Endothelial cell of umbilical vein (primary cell): ENCODE data around the gene LSP1. TPM values are rescaled to one million over a fixed set of nuclear protein-coding genes. Genes with fewer than 3 reads are reported as not detected.

ENCODE experiments used
- BruUV-seq: library from RNA; stranded (reverse); fragments of 400-500 nt; replicated peaks from 2 replicates; lab custom pipeline; 2021; lab: Mats Ljungman, UMichigan
- CTCF ChIA-PET: fragments of 300-600, 350-600 bp; sonication (Branson Sonifier 250); formaldehyde crosslinking; loops from one replicate; lab custom pipeline; 2021; ENCODE audit warnings: antibody characterized with exemption, inconsistent platforms; lab: Charles Lee
- POLR2A ChIA-PET: fragments of 300-600, 350-600 bp; sonication (Branson Sonifier 250); formaldehyde crosslinking; loops from one replicate; lab custom pipeline; 2021; ENCODE audit warnings: antibody characterized with exemption, inconsistent platforms; lab: Charles Lee
- DNase-seq: peaks from one replicate; pipeline ENCODE4 v3.0.0-alpha.2; 2011; ENCODE audit warnings: low read depth, low spot score
- FAIRE-seq: peaks from 2 replicates; lab custom pipeline; 2011; peaks lifted over from hg19 to GRCh38; lab: Jason Lieb, UNC
- H2AFZ ChIP-seq: 2 replicates; pipeline ENCODE4 v1.6.0; 2012; ENCODE audit warnings: low read depth, low read length, control low read depth, inconsistent platforms
- H3K27ac ChIP-seq: 2 replicates; pipeline ENCODE4 v1.5.1; 2011; ENCODE audit warnings: low read depth, mild to moderate bottlenecking, control low read depth, low read length, moderate library complexity; ENCODE audit not compliant: insufficient read depth
- H3K27me3 ChIP-seq, 2 experiments: 2 replicates each; pipeline versions ENCODE4 v1.6.0 to v1.6.1; 2011; ENCODE audit warnings: low read length in 2 of 2, mixed read lengths in 1 of 2; ENCODE audit not compliant: control insufficient read depth in 2 of 2, insufficient read depth in 2 of 2
- H3K36me3 ChIP-seq, 2 experiments: 2 replicates in 1 of 2; 3 replicates in 1 of 2; pipeline ENCODE4 v1.5.1; 2011; ENCODE audit warnings: low read length in 2 of 2, mild to moderate bottlenecking in 1 of 2, moderate library complexity in 1 of 2; ENCODE audit not compliant: control insufficient read depth in 2 of 2, insufficient read depth in 2 of 2; ENCODE audit errors: extremely low read depth in 1 of 2
- H3K4me1 ChIP-seq: 3 replicates; pipeline ENCODE4 v1.5.1; 2011; ENCODE audit warnings: mild to moderate bottlenecking, low read length; ENCODE audit not compliant: control insufficient read depth, insufficient read depth; ENCODE audit errors: extremely low read depth
- H3K4me2 ChIP-seq: 2 replicates; pipeline ENCODE4 v1.6.1; 2011; ENCODE audit warnings: low read length, control low read depth, mixed read lengths; ENCODE audit not compliant: insufficient read depth
- H3K4me3 ChIP-seq, 3 experiments: fragments of 200-600 bp in 1 of 3; sonication (generic), shearing (Covaris generic) in 1 of 3; replicated peaks in 1 of 3; 2 replicates each; pipeline ENCODE4 v1.5.1; 2011 to 2016; ENCODE audit warnings: control low read depth in 3 of 3, low read length in 3 of 3, mild to moderate bottlenecking in 2 of 3, inconsistent platforms in 1 of 3, low read depth in 1 of 3, moderate library complexity in 1 of 3; ENCODE audit not compliant: insufficient read depth in 1 of 3
- H3K79me2 ChIP-seq: 2 replicates; pipeline ENCODE4 v1.6.0; 2012; ENCODE audit warnings: low read length, inconsistent platforms; ENCODE audit not compliant: control insufficient read depth, insufficient read depth
- H3K9ac ChIP-seq: replicated peaks from 2 replicates; pipeline ENCODE3; 2011; ENCODE audit warnings: low read length, control low read depth; ENCODE audit not compliant: insufficient read depth; ENCODE audit errors: extremely low read depth
- H3K9me1 ChIP-seq: replicated peaks from 3 replicates; pipeline ENCODE4 v1.6.0; 2011; ENCODE audit warnings: mild to moderate bottlenecking, low read length; ENCODE audit not compliant: control insufficient read depth, insufficient read depth; ENCODE audit errors: extremely low read depth
- H3K9me3 ChIP-seq: replicated peaks from 2 replicates; pipeline ENCODE4 v1.5.1; 2012; ENCODE audit warnings: low read length, inconsistent platforms; ENCODE audit not compliant: control insufficient read depth, insufficient read depth
- H4K20me1 ChIP-seq: replicated peaks from 2 replicates; pipeline ENCODE3; 2011; ENCODE audit warnings: mild to moderate bottlenecking, low read length; ENCODE audit not compliant: control insufficient read depth, insufficient read depth; ENCODE audit errors: extremely low read depth
- CTCF ChIP-seq, 2 donors: IDR thresholded peaks; 1 replicate in 1 of 2; 2 replicates in 1 of 2; pipeline ENCODE4 v1.5.1; 2011; ENCODE audit warnings: low read length in 2 of 2, mild to moderate bottlenecking in 2 of 2, moderate library complexity in 2 of 2, control low read depth in 1 of 2, inconsistent platforms in 1 of 2, low read depth in 1 of 2; ENCODE audit not compliant: insufficient read depth in 1 of 2; ENCODE audit errors: extremely low read depth in 1 of 2
- EZH2 ChIP-seq: IDR thresholded peaks from 2 replicates; pipeline ENCODE4 v1.6.1; 2012; ENCODE audit warnings: borderline replicate concordance, low read depth, mild to moderate bottlenecking, moderate library complexity, low read length, inconsistent platforms; ENCODE audit not compliant: severe bottlenecking
- FOS ChIP-seq: IDR thresholded peaks from 2 replicates; pipeline ENCODE4 v1.6.1; 2011; ENCODE audit warnings: mild to moderate bottlenecking, low read length, moderate library complexity, borderline replicate concordance; ENCODE audit not compliant: insufficient read depth
- GATA2 ChIP-seq: IDR thresholded peaks from 2 replicates; pipeline ENCODE4 v1.7.0; 2011; ENCODE audit warnings: low read depth, mild to moderate bottlenecking, moderate library complexity, mixed read lengths, low read length; ENCODE audit not compliant: insufficient read length, insufficient read depth
- JUN ChIP-seq: IDR thresholded peaks from 2 replicates; pipeline ENCODE4 v1.6.1; 2011; ENCODE audit warnings: borderline replicate concordance, low read depth; ENCODE audit not compliant: insufficient read length, insufficient read depth
- MYC ChIP-seq: IDR thresholded peaks from one replicate; pipeline ENCODE4 v1.6.1; 2011; ENCODE audit warnings: mild to moderate bottlenecking, low read depth, low read length
- POLR2A ChIP-seq: IDR thresholded peaks from 2 replicates; pipeline ENCODE4 v1.6.1; 2012; ENCODE audit warnings: low read depth, mild to moderate bottlenecking, control low read depth, low read length
- POLR2AphosphoS5 ChIP-seq: IDR thresholded peaks from 2 replicates; pipeline ENCODE4 v1.6.1; 2012; ENCODE audit warnings: low read depth, mild to moderate bottlenecking, control low read depth, low read length, moderate library complexity; ENCODE audit not compliant: insufficient read depth
- dilution Hi-C: fragments of 300-500 bp; cut with MboI; formaldehyde crosslinking; loops from one replicate; pipeline ENCODE4 v1.15.0; 2019; ENCODE audit warnings: low sequenced_read_pairs; ENCODE audit not compliant: extremely low pct_ligation_motif_present
- intact Hi-C: fragments of 100-400 bp; cut with micrococcal nuclease; formaldehyde crosslinking; loops from one replicate; pipeline ENCODE4 v1.10.0; 2022
- polyA plus RNA-seq, 4 experiments: library from polyadenylated mRNA; depleted of rRNA in 3 of 4; stranded (reverse) in 3 of 4; unstranded in 1 of 4; fragments of >200 nt; gene quantifications; 2 replicates each; pipeline versions ENCODE4 v1.2.1 to v1.2.3, GENCODE V29; 2011 to 2012; ENCODE audit warnings: missing spikeins in 1 of 4
- total RNA-seq: library from RNA; stranded (reverse); gene quantifications from 2 replicates; pipeline ENCODE4 v1.2.3, GENCODE V29; 2021
- TF ChIP-seq, protein P1 (sequence below): IDR thresholded peaks from 2 replicates; pipeline ENCODE4 v1.6.1; 2011; ENCODE audit not compliant: insufficient read depth, insufficient read length

The LSP1 gene
- total and polyA plus RNA-seq, 2 donors (not counting 3 experiments of a cell fraction or from before 2014, with no cell fraction given): not detected

DNA sequence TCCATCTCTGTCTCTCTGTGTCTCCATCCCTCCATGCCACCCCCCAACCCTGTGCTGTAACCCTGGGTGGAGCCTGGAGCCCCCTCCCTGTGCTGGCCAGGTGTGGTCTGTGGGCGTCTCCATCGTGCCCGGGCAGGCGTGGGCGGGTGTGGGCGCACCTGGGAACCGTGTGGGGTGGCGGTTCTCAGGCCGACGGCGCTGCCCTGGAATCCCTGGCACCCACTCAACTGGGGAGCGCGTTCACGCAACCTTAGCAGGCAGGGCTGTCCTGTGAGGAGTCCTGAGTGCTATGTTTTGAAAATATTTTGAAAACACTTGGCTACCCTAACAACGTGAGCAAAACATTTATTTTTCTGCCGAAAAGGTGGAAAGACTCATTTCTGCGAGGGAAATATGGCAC lies 71.3 kb downstream of the LSP1 start:
- H3K4me1 ChIP-seq: no peaks in the 10 kb centered on the region
- intact Hi-C loops: no loop called here

More for the DNA sequence above, 71.3 kb downstream of the LSP1 start:
- Histone ChIP-seq H3K4me2 (no peak overlapping the region), H4K20me1 (no peaks in the 10 kb centered on the region), H3K36me3 (no peaks in the 10 kb centered on the region), H3K27ac (no peak overlapping the region), H3K4me3 (no peak overlapping the region), H2AFZ (no peak overlapping the region), H3K79me2 (no peaks in the 10 kb centered on the region), H3K9me3 (no peaks in the 10 kb centered on the region), H3K9ac (no peak overlapping the region), H3K27me3 (no peaks in the 10 kb centered on the region), H3K9me1 (no peaks in the 10 kb centered on the region)
- ChIA-PET CTCF (no interaction called here), POLR2A (no interaction called here)
- FAIRE-seq (no peak), DNase-seq (no peak)
- no TSS peak for BruUV-seq
- dilution Hi-C loops: no loop called here
- TF ChIP-seq FOS: no peak
- no peak for TF ChIP-seq CTCF (IDR thresholded peaks at IDR 0.05; ENCODE audit: extremely low read depth in 1 of 2, insufficient read depth in 1 of 2, low read depth in 1 of 2, low read length in 2 of 2)
- TF ChIP-seq POLR2A: no peak
- no peak for TF ChIP-seq MYC
- TF ChIP-seq GATA2: no peak
- no peak for TF ChIP-seq JUN
- no peak for TF ChIP-seq EZH2
- TF ChIP-seq, protein P1, sequence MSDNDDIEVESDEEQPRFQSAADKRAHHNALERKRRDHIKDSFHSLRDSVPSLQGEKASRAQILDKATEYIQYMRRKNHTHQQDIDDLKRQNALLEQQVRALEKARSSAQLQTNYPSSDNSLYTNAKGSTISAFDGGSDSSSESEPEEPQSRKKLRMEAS: no peak
- TF ChIP-seq POLR2AphosphoS5: no peak
